GM21447 (cell line): ENCODE data around the gene MTMR4.
"Not testable (repeated sequence)": the region's sequence is repeated elsewhere in the genome, so short reads cannot be mapped to it uniquely, and the experiment has no call there.

ENCODE experiments used
- ATAC-seq: cut with Tn5 transposase; IDR thresholded peaks from one replicate; pipeline ENCODE4 v1.9.1; 2021; ENCODE audit not compliant: unreplicated experiment

MTMR4 gene

DNA sequence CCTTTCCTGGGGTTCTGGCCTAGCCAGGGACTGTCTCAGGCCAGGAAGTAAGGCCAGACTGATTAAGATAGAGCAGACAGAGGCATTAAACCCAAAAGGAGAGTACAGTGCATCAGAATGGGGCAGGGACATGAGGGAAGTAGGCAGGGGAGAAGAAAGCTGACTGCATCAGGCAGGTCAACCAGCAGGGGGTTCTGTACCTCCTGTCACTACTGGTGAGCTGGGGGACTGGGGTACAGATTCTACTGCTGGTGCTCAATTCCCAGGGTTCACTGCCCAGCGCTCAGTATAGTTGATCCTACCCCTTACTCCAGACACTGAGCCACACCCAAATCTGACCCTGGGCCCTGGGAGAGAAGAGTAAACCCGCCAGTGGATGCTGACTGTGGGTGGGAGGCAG, 12.9 kb upstream of the MTMR4 start:
- ATAC-seq = no peak

DNA sequence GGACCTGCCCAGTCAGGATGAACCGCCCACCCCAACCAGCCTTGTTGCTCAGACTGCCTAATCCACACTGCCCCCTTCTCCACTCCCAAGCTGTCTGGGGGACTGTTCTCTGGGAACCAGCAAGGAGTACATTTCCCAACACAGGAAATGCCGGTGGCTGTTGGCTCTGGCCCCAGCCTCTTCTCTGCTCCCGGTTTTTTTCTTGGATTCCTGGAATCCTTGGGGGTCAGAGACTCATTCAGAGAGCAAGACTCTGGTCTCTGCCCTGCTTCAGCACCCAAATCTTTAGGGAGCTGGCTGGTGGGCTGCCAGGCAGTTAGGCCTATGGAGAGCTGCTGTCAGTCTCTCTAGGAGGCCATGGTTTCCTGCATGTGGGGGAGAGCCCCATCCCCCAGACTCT, 10.8 kb upstream of the MTMR4 start:
- ATAC-seq = no peak

DNA sequence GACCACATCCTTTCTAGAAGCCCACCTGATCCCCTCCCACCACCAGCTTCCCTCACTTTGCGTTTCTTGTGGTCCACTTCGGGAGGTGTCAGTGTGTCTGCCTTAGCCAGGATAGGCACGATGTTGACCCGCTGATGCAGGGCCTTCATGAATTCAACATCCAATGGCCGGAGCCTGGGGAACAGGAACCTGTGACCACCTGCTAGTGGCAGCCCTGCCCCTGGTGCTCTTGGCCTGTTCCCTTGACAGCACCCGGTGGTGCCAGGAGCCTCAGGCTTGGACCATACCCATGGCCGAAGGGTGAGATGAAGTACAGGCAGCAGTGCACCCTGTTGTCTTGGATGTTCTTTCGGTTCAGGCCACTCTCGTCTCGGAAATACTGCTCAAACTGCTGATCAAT, 7.2 kb upstream of the MTMR4 start:
- ATAC-seq = no peak

DNA sequence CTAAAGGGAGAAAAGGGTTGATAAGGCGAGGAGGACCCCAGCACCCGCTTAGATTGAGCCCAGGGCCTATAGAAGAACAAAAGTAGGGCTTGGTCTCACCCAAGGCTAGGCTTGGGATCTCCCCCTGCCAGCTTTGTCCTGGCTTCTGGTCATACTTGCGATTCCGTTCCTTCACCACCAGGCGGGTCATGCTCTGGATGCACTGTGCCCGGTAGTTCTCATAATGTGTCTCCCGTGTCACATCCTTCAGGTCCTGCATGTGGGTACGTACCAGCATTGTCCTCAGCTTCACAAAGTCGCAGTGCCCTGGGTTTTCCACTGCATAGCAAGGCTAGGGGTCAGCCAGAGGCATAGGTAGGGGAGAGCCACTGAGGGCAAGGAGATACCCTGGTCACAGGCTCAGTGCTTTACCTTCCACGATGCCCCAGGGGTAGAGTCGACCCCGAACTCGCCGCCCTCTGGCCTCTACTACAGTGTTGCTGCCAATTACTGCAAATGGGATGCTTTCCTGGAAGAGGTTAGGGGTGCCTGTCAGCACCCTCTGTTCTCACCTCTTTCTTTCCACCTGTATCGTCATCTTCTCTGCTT, 6.5 kb upstream of the MTMR4 start:
- no peak for ATAC-seq

DNA sequence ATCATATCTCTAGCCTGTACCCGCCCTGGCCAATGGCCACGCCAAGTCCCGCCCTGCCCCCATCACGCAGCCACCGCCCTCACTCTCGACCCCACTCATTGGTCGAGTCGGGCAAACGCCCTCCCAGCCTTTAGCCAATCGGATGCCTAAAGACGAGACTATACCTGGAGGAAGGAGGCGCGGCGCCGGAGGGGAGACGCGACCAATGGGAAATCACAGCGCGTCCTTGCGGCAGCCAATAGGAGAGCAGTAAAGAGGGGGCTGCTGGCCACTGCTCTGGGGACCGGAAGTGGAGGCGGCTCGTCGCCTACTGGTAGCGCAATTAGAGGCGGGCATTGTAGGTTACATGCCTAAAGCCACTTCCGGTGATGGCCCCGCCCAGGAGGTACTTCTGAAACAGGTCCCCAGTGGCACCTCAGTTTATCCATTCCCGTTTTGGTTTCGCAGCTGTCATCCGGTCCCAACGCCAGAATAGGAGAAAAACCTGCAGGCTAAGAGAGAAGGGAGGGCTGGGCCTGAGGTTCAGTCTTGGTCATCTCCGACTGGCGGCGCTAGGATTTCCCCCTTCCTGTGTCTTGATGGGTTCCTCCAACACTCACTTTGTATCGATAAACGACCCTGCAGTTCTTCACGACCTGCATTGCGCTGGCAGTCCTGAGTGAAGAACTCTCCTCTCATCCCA, 3.6 kb upstream of the MTMR4 start:
- peak; percentile 81 for ATAC-seq

DNA sequence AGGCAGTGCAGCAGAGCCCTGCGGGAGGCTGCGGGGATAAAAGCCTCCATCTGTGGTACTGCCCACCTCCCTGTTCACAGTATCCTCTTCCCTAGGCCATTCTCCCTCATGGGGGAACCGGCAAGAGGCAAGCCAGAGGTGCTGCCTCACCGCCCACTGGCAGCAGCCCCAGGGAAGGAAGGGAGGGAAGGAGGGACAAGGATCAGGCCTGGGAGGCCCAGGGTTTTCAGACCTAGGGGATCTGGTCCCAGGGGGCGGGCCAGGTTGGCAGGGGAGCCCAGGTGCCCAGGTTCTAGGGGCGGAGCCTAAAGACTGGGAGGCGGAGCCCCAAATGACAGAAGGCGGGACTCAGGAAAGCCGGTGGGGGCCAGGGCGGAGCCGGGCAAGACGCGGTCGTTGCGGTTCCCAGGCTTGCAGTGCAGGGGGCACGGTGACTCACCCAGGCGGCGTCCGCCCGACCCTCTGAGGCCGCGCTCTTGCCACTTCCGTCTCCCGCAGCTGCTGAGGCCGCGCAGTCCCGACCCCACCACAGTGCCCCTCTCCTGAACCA, 3.0 kb upstream of the MTMR4 start:
- no peak for ATAC-seq

DNA sequence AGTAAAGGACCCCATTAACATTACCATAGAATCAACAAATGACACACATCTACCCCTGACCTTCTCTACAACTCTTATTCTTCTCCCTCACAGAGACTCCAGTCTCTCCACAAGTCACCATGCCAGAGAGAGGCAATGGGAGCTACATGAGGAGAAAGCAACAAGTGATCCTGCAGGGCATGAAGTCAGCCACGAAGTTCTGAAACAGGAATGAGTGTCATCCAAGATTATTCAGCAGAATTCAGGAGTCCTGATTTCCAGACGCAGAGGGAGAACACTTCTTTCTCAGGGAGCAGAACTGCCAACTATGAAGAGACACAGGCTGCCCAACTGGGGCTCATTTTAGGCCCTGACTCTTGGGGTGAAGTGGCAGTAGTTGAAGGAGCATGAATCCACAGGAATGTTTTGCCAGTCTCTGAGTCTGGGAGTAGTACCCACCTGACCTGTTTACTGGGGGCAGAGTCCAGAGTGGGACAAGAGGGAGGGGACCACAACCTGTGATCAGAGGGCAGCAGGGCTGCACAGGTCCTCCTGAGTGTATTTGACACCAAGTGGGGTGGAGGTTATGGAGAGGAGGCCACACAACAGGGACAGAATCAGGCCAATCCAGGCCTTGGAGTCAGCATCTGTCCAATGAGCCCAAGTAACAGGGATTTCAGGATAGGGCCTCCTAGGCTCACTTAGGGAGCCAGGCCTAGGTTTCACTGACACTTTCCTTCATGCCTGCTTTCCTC, 2.4 kb upstream of the MTMR4 start:
- no peak for ATAC-seq

DNA sequence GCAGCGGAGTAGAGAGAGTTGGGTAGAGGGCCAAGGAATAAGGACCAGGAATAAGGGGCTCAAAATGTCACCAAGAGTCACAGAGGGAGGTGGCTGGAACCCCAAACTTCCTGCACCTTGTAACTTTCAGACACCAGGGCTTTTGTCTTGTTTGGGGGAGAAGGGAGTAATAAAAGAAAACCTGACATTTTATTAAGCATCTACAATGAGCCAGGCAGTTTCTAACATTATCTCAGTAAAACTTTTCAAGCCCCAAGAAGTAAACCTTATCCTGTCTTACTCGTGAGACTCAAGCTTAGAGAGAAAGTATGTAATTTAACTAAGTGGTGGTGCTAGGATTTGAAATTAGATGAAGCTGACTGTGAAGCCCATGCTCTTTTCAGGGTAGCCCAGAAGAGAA, 848 bp upstream of the MTMR4 start:
- no peak for ATAC-seq

DNA sequence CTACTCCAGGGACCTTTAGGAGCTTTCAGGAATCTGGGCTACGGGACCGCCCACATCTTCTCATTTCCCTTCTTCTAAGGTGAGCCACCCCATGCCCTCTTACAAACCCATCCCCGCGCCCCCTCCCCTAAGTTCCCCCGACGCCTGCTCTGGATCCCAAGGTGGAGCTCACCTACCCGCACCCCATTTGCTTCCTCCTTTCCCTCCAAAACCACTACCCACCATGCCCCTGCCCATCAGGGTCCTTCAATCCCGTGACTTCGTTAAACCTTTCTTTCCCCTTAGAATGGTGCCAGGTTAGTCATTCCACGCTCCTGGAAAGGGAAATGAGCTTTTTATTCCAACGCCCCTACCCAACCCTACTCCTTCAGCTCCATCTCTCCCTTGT, 326 bp upstream of the MTMR4 start:
- no peak for ATAC-seq

DNA sequence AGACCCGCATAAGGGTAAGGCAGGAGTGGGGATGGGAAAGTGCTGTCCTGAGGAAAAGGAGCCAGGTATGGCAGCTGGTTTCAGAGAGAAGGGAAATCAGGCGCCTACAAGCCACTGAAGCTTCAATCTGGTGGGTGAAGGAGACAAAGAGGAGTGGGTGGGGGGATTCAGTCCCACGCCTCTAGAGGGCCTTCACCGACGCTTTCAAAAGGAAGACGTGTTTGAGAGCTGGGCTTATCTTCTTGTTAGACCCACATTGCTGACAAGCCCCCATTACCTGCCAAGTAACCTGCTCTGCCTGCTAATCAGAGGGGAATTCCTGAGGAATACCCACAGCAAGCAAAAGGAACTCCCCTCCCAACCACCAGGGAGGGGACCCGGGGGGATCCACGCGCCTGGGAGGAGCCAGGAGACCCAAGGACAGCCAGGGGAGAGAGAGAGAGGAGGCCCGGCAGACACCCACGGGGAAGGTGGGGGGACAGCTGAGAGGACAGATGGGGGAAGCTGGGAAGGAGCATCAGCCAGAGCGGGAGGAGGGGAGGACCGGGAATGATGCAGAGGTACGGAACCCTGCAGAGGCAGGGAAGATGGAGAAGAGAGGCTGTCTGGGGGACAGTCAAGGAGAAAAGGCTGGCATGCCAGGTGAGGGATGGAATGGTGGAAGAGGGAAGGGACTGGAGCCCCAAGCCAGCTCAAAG, 1.0 kb downstream of the MTMR4 start:
- no peak for ATAC-seq

DNA sequence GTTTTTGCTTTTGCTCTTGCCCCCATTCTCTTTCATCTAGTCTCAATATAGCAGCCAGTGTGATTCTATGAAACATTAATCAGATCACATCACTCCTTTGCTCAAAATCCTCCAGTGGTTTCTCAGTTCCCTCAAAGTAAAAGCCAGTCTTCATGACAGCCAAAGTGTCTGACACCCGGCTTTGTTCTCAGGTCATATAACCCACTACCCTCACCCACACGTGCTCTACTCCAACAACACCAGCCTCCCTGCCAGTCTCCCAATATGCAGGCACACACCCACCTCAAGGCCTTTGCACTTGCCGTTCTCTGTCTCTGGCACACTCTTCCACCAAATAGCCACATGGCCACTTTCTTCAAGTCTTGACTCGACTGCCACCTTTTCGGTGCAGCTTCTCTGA, 4.4 kb downstream of the MTMR4 start:
- no peak for ATAC-seq

DNA sequence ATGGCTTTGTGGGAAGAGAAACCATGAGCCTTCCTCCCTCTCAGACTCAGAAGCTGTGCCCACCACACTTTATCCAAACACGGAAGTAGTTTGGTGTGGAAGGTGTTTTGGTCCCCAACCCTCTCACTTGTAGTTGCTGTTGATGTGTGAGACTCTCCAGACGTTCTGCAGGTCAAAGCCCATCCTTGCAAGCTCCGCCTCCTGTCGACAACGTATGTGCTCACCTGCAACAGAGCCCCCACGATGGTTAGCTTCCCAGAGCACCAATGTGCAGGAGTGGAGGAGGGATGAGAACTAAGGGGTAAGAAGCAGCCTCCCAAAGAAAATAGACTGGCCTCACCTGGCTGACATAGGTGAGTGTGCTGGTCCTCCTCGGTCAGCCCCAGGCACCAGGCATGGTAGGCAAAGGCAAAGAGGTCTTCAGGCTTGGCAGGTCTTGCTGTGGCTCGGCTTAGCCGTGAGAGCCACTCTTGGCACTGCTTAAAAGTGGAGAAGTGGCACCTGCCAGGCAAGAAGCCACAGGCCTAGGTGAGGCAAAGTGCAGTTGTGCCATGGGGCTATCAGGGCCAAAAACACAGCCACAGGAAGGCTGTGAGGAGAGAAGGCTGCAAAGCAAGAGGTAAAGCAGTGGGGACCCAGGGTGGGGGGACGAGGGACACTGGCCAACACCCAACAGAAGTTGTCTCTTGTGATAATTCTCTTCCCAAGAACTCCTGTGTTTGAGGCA, 5.9 kb downstream of the MTMR4 start:
- no peak for ATAC-seq

DNA sequence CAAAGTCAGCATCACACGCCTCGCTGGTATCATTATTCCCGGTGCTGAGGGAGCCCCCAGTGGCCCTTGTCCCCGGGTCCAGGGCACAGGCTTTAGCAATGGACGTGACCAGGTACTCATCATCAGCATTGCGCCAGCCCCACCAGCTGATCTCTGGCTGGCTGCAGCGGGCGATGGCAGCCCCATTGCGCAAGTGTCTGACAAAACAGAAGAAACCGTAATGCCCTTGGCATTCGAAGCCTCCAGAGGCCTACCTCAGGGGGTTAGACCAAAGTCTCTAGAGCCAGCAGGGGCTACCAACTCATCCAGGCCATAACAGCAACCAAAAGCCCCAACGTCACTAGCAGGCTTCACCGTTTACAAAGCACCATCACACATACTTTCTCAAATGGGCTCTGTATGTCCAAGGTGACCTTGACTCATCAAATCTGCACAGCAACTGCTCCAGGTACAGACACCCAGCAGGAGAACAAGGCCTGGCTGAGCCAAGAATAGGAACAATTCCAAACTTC, 7.3 kb downstream of the MTMR4 start:
- no peak for ATAC-seq

DNA sequence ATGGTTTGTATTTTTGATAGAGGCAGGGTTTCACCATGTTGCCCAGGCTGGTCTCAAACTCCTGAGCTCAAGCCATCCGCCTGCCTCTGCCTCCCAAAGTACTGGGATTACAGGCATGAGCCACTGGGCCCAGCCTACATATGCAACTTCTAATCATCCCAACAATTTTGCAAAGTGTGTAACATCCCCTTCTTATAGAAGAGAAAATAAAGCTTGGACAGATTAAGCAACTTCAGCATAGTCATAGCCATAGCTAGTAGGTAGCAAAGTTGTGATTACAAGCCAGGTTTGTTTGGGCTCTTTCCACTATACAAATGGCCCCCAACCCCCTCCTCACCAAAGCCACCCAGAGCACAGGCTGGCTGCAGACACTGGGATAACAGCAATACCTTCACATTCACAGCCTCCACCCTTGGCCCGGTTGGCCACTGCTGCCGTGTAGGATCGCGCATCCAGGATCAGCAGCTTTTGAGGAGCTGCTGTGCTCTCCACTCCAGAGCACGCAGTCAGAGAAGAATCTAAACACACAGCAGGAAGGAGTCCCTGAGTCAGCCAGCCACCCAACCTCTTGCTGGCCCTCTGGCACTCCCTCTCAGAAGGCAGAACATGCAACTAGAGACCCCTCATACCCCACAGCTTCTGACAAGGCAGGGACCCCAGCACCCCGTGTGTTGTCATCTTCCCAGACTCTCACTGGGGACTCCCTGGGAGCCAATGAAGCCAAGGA, 7.9 kb downstream of the MTMR4 start:
- ATAC-seq = no peak

DNA sequence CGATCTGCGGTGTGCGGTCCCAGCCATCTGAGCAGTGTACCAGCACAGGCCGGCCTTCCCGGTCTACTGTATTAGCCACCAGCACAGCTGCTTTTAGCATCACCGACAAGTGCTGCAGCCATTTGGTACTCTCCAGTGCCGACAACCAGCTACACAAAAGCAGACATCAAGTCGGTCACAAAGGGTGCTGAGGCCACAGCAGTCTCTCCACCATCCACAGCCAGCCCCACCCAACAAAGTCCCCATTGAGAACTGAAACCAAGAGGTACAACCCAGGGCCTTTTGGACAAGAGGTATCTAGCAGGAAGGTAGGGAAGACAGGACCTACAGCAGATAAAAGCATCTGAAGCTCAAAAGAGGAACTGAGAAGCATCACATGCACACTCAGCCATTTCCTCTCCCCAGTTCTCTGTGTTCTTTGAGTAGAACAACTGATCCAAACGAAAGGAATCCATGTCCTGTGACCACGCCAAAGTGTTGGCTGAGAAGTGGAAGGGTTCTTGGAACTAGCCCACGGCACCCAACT, 9.5 kb downstream of the MTMR4 start:
- ATAC-seq = peak; percentile 97

DNA sequence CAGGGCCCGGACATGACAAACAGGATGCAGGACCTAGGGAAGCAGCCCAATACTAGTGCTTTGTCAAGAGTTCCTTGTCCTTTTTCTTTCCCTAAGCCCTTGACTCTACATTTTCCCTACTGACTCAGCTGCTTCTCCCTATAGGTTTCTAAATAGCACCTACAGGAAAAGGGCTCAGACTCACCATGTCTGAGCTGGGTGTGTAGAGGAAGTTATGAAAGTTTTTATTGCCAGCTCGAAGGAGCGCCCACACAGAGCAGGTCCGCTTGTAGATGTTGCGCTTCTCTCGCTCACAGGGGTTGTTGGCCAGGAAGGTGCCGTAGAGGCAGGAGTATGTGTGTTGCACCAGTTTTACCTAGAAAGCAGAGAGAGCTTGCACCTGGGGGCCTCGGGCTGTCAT, 10.6 kb downstream of the MTMR4 start:
- no peak for ATAC-seq

DNA sequence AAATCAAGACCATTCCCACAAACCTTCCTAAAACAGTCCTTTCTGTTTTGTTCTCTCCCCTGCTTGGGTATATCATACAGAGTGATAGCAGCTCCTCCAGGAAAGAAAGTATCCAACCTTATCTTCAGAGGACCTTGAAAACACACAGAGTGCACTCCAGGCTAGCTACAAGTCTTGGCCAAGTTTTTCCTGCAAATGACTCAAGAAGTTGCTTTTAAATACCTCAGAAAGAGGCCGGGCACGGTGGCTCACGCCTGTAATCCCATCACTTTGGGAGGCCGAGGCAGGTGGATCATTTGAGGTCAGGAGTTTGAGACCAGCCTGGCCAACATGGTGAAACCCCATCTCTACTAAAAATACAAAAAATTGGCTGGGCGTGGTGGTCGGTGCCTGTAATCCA, 11.3 kb downstream of the MTMR4 start:
- ATAC-seq = not testable (repeated sequence)

DNA sequence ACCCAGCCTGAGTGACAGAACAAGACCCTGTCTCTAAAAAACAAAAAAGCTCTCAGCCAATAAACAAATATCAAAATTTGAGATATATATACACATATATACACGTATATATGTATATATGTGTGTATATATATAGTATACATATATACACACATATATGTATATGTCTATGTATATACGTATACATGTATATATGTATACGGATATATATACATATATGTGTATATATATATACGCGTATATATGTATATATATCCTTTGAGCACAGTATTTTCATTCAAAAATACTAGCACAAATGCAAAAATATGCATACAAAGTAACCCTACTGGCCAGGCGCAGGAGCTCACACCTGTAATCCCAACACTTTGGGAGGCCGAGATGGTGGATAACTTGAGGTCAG, 13.0 kb downstream of the MTMR4 start:
- no peak for ATAC-seq

DNA sequence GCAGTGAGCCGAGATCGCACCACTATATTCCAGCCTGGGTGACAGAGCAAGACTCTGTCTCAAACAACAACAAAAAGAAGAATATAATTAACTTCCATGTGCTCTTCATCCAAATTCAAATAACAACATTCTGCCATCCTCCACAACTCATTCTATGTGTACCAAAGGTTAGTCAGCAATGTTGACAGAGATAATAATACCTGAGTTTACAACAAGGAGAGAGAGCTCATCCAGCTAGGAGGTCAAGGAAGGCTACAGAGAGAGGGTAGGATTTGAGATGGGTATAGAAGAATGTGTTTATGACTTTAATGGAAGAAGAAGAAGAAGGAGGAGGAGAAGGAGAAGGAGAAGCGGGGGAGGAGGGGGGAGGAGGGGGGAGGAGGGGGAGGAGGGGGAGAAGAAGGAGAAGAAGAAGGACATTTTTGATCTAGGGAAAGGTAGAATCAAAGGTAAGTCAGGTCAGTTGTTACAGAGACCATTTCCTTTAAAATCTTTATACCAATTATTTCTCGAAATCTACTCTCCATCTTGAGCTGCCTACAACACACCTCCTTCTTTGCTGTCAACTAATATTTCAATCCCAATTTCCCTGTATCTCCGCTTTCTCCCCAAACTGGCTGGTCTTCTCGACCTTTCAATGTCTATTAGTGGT, 16.1 kb downstream of the MTMR4 start:
- no peak for ATAC-seq
